ENCODE data around the gene SLC6A12.

- TF ChIP-seq CTCF (IDR thresholded peaks at IDR 0.05 in 8 of 11, conservative IDR thresholded peaks at IDR 0.05 in 3 of 11), result no peak
- TF ChIP-seq POLR2AphosphoS5 (IDR thresholded peaks at IDR 0.05), result no peak
- no peak for TF ChIP-seq POLR2A (IDR thresholded peaks at IDR 0.05)
Observed at GRCh38 chr12:253116-253831, 39.3 kb upstream of the SLC6A12 start.

All from spleen (tissue), 7 donors.